A673 (cell line): ENCODE results near the gene MRPS18A. TPM values are rescaled to one million over a fixed set of nuclear protein-coding genes. Genes with fewer than 3 reads are reported as not detected.
A peak's percentile ranks its signal among the peaks of the same experiment; 100 is the strongest.

Source experiments
- BruUV-seq: library from RNA; stranded (reverse); fragments of 400-500 nt; replicated peaks from 2 replicates; lab custom pipeline; 2021; lab: Mats Ljungman, UMichigan
- CTCF ChIA-PET: fragments of 300-600 bp; sonication (Branson Sonifier 250); formaldehyde crosslinking; loops from one replicate; lab custom pipeline; 2022; ENCODE audit warnings: antibody characterized with exemption; lab: Charles Lee
- POLR2A ChIA-PET: fragments of 300-600 bp; sonication (Branson Sonifier 250); formaldehyde crosslinking; loops from one replicate; lab custom pipeline; 2022; ENCODE audit warnings: antibody characterized with exemption; ENCODE audit not compliant: low non-redundant PET; lab: Charles Lee
- DNase-seq: peaks from one replicate; pipeline ENCODE4 v3.0.0-alpha.2; 2015; ENCODE audit warnings: low spot score
- H3K27ac ChIP-seq: fragments of 200-600 bp; sonication (generic); 2 replicates; pipeline ENCODE4 v1.5.1; 2016; ENCODE audit warnings: mixed run types, low read depth, mild to moderate bottlenecking, mixed read lengths, antibody characterized with exemption, low read length; ENCODE audit not compliant: poor library complexity, severe bottlenecking
- H3K27me3 ChIP-seq: fragments of 200-600 bp; sonication (generic); replicated peaks from 2 replicates; pipeline ENCODE4 v1.6.1; 2017; ENCODE audit warnings: mixed run types, low read depth, mild to moderate bottlenecking, mixed read lengths, antibody characterized with exemption, low read length; ENCODE audit not compliant: insufficient read depth, poor library complexity
- H3K36me3 ChIP-seq: fragments of 200-600 bp; sonication (generic); 2 replicates; pipeline ENCODE4 v1.6.1; 2016; ENCODE audit warnings: mixed run types, mild to moderate bottlenecking, mixed read lengths, antibody characterized with exemption, low read length; ENCODE audit not compliant: insufficient read depth, poor library complexity, severe bottlenecking
- H3K4me1 ChIP-seq: fragments of 200-600 bp; sonication (generic); 2 replicates; pipeline ENCODE4 v1.6.1; 2017; ENCODE audit warnings: mixed run types, mild to moderate bottlenecking, mixed read lengths, antibody characterized with exemption, low read length; ENCODE audit not compliant: insufficient read depth, poor library complexity, severe bottlenecking
- H3K4me3 ChIP-seq: fragments of 200-600 bp; sonication (generic); 2 replicates; pipeline ENCODE4 v1.5.1; 2016; ENCODE audit warnings: low read depth, mixed run types, mild to moderate bottlenecking, mixed read lengths, low read length; ENCODE audit not compliant: poor library complexity, severe bottlenecking
- H3K9me3 ChIP-seq: fragments of 200-600 bp; sonication (generic); 2 replicates; pipeline ENCODE4 v1.6.1; 2016; ENCODE audit warnings: mixed run types, low read depth, mild to moderate bottlenecking, mixed read lengths, antibody characterized with exemption, low read length; ENCODE audit not compliant: poor library complexity, severe bottlenecking
- EZH2 ChIP-seq: fragments of 200-600 bp; sonication (generic); IDR thresholded peaks from 2 replicates; pipeline ENCODE4 v1.6.1; 2017; ENCODE audit warnings: borderline replicate concordance, low read depth, mild to moderate bottlenecking, mixed read lengths, antibody characterized with exemption, low read length; ENCODE audit not compliant: poor library complexity, severe bottlenecking
- intact Hi-C: fragments of 100-400 bp; cut with micrococcal nuclease; formaldehyde crosslinking; loops from one replicate; pipeline ENCODE4 v1.10.0; 2022; ENCODE audit not compliant: unreplicated experiment
- total RNA-seq: library from RNA; stranded (reverse); gene quantifications from 2 replicates; pipeline ENCODE4 v1.2.3, GENCODE V29; 2021
- TF ChIP-seq, protein P1 (sequence below): fragments of 300-800, 200-600 bp; sonication (generic); conservative IDR thresholded peaks from 2 replicates; pipeline ENCODE4 v1.5.1; 2017; ENCODE audit warnings: low read depth, mild to moderate bottlenecking, antibody characterized with exemption, low read length, moderate library complexity, mixed read lengths

The MRPS18A gene
- total RNA-seq, 1 experiment from 2014 or later = 64.6 TPM

DNA sequence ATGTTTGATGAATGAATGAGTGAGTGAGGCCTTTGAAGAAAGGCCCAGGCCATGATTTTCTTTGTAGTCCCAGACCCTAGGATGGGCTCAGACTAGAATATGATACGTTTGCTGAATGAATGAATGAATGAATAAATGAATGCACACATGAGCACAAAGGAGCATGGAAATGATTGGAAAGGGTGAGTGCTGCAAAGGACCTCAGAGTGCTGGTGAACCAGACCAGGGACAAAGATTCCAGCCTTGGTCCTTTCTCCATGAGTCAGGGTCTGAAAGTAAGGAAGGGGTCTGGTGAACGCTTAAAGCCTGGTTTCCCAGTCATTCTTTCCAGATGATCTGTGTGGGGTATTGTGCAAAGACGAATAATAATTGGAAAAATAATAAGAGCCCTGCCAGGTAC is 40.0 kb upstream of the MRPS18A start:
- POLR2A ChIA-PET = no interaction called here
- no peak for DNase-seq
- CTCF ChIA-PET = no interaction called here
- no peak overlapping the region for H3K4me3 ChIP-seq
- TF ChIP-seq, protein P1, sequence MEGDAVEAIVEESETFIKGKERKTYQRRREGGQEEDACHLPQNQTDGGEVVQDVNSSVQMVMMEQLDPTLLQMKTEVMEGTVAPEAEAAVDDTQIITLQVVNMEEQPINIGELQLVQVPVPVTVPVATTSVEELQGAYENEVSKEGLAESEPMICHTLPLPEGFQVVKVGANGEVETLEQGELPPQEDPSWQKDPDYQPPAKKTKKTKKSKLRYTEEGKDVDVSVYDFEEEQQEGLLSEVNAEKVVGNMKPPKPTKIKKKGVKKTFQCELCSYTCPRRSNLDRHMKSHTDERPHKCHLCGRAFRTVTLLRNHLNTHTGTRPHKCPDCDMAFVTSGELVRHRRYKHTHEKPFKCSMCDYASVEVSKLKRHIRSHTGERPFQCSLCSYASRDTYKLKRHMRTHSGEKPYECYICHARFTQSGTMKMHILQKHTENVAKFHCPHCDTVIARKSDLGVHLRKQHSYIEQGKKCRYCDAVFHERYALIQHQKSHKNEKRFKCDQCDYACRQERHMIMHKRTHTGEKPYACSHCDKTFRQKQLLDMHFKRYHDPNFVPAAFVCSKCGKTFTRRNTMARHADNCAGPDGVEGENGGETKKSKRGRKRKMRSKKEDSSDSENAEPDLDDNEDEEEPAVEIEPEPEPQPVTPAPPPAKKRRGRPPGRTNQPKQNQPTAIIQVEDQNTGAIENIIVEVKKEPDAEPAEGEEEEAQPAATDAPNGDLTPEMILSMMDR = no peak
- TF ChIP-seq EZH2 = no peak
- no peaks in the 10 kb centered on the region for H3K27me3 ChIP-seq
- H3K36me3 ChIP-seq = no peaks in the 10 kb centered on the region
- peaks cover 15% of the 10 kb centered on the region for H3K9me3 ChIP-seq
- no TSS peak for BruUV-seq
- intact Hi-C loops = no loop called here
- H3K4me1 ChIP-seq = peaks cover 21% of the 10 kb centered on the region
- H3K27ac ChIP-seq = no peak overlapping the region

DNA sequence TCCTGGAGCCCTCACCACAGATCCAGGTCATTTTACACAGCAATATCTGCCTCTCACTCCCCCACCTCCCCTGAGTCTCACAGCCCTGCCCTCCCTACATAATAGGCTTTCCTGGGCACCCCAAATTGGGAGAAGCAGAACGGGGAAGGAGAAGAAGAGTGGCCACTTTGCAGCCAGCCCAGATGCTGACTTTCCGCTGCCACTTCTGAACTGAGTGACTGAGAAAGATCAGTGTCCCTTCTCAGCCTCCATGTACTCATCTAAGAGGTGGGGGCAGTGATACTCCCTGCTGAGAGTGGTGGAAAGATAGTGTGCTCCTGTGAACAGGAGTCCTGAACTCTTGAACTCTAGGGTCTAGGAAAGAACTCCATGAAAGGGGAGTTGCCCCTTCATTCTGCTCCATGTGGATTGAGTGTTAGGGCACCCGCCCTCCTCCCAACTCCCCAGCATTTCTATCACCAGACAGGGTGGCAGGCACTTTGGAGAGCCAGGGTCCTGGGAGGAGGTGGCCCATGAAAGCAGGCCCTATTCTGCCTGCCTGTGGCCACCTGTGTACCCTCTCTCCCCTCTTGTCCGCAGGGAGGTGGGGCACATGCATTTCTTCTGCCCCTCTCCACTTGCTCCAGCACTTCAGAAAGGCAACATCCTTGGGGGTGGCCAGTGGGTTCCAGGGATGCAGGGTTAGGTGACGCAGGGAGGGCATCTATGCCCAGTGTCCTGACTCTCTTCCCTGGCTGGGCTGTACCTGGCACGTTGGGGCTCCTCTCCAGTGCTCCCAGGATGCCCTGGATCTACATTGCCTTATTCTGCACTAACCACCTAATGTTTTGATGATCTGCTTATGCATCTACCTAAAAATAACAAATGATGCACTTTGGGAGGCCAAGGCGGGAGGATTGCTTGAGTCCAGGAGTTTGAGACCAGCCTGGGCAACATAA is 38.3 kb upstream of the MRPS18A start:
- Histone ChIP-seq H3K9me3 (peaks cover 9% of the 10 kb centered on the region), H3K4me3 (no peak overlapping the region), H3K4me1 (peaks cover 21% of the 10 kb centered on the region), H3K27ac (peak overlapping the region; percentile 36), H3K27me3 (no peaks in the 10 kb centered on the region), H3K36me3 (no peaks in the 10 kb centered on the region)
- BruUV-seq = no TSS peak
- intact Hi-C loops = no loop called here
- ChIA-PET CTCF (interaction anchor here (1.8 kb wide), 1 partner anchor 353 kb away, joined by 8 read pairs; no protein-coding TSS in a partner anchor), POLR2A (no interaction called here)
- TF ChIP-seq, protein P1 = no peak
- no peak for TF ChIP-seq EZH2
- no peak for DNase-seq

DNA sequence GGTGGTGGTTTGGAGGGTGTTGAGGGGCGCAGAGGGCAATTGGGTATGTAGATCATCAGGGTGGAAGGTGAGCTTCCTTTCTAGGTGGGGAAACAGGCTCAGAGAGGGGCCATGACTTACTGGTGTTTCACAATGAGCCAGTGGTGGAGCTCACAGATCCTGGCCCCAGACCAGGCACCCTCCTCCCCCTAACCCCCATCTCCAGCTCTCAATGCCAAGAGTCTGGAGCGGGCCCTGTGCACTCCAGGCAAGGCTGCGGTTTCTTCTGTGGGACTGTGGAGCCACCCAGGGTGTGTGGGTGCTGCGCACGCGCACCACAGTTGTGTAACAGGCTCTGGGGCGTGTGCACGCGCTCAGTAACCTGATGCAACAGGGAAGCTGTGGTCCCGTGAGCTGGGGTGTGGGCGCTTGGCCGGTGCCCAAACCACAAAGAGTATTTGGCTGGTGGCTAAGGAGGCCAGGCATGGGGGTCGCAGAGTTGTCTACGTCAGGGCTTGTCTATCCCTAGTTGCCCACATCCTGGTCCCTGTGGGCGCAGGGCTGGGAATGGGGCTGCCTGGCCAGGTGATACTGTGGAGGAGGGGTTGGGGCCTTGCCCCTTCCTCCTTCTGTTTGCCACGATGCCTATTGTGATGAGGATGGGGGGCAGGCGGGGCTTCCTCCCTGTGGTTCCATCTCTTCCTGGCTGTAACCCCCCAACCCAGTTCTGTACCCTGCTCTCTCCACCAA is 37.5 kb upstream of the MRPS18A start:
- intact Hi-C loops = loop anchor here (1.0 kb wide), 1 partner anchor 354 kb away; no protein-coding TSS in a partner anchor
- Histone ChIP-seq H3K9me3 (peaks cover 3% of the 10 kb centered on the region), H3K4me1 (peaks cover 21% of the 10 kb centered on the region), H3K4me3 (no peak overlapping the region), H3K27me3 (no peaks in the 10 kb centered on the region), H3K36me3 (no peaks in the 10 kb centered on the region), H3K27ac (peak overlapping the region; percentile 36)
- BruUV-seq = no TSS peak
- CTCF ChIA-PET = interaction anchor here (1.8 kb wide), 1 partner anchor 354 kb away, joined by 8 read pairs; no protein-coding TSS in a partner anchor
- DNase-seq = peak; percentile 87
- TF ChIP-seq, protein P1 = no peak
- TF ChIP-seq EZH2 = no peak
- POLR2A ChIA-PET = interaction anchor here (0.5 to 0.6 kb wide), 2 partner anchors 11 to 466 kb away, joined by 3 to 13 read pairs; no protein-coding TSS in a partner anchor
